Measurements from ENCODE around the gene SGK1.

Gene SGK1

DNA sequence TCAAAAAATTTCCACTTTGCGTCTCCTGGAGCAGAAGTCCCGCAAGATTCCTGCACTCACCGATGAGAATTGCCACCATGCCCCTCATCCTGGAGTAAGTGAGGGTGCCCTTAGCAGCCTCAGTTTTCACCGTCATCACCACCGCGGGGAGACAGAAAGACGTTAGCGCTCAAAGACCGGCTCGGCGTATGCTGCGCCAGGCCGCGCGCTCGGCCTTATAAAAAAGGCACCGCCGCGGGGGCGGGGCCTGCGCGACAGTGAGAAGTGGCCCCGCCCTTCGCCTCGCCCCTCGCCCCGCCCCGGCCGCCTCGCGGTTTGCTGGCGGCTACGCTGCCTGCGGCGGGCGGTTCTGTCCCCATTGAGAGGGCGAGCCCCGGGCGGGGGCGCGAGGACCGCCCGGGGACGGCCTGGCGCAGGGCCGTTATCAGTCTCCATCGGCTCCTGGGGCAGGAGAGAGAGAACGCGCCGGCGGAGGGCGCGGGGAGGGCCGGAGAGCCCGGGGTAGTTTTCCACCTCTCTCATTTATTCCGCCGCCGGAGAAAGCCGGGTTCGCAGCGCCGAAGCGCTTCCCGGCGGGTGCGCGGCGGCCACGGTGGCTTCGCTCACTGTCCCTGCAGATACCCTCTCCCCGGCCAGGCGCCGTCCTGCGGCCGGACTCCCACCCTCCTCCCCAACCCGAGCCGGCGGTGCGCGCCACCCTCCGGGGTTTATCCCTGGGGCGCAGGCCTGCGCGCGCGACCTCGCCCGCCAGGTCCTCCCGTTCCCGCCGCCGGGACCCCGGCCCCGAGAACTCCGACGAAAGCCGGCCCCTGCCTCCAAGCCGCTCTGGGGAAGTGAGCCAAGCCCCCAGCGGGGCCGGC, 143.0 kb downstream of the SGK1 start:
- H3K9me3 Mint-ChIP-seq = no peaks in the 10 kb centered on the region
- H3K4me3 Mint-ChIP-seq = peak overlapping the region; percentile 88 to 95
- peaks cover 68% of the 10 kb centered on the region for H3K4me1 Mint-ChIP-seq
- DNase-seq (peak; percentile 94 to 95), ATAC-seq (peak; percentile 83)
- H3K27me3 Mint-ChIP-seq = no peaks in the 10 kb centered on the region
- H3K27ac Mint-ChIP-seq = peak overlapping the region; percentile 81 to 99

DNA sequence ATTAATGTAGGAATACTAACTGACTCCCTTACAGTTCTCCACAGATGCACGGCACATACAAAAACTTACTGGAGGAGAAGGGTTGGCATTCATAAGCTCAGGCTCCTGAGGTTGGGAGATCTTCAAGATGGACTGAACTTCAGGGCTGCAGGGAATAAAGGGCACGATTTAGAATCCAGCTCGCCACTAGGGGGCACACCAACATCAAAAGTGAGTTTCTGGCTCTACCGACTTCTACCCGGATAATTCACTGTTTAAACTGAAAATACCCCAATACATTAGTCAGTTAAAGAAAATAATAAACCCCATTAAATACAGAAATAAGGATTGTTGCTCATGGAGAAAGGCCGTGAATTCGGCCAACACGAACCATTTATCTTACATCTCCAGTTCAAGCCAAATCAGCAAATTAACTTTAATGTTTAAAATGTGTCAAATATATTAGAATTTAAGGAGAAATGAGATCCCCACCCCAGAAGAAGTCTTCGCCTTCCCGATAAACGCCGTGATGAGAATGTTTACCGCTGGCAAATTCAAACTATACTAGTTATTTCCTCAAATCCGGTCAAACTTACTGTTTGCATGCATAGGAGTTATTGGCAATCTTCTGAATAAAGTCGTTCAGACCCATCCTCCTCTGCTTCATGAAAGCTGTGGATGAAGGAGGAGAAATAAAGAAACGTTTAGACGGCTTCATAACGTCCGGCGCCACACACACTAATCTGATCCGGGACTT, 143.8 kb downstream of the SGK1 start:
- Mint-ChIP-seq H3K4me3 (peak overlapping the region; percentile 88 to 95), H3K27me3 (no peaks in the 10 kb centered on the region), H3K27ac (peak overlapping the region; percentile 81 to 98), H3K9me3 (no peaks in the 10 kb centered on the region), H3K4me1 (peaks cover 67% of the 10 kb centered on the region)
- DNase-seq = peak; percentile 82 to 85
- peak; percentile 18 for ATAC-seq

DNA sequence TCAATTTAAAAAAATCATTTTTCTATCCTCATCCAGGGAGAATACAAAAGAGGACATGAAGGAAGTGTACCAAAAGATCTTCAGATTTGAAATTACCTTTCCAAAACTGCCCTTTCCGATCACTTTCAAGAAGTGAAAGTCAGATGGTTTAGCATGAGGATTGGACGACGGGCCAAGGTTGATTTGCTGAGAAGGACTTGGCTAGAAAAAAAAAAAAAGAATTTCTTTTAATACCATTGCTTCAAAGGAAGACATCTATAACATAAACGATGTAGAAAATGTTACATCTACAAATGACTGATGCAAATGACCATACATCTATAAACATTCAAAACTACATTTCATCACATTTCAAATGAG, 144.6 kb downstream of the SGK1 start:
- peak overlapping the region; percentile 81 to 98 for H3K27ac Mint-ChIP-seq

DNA sequence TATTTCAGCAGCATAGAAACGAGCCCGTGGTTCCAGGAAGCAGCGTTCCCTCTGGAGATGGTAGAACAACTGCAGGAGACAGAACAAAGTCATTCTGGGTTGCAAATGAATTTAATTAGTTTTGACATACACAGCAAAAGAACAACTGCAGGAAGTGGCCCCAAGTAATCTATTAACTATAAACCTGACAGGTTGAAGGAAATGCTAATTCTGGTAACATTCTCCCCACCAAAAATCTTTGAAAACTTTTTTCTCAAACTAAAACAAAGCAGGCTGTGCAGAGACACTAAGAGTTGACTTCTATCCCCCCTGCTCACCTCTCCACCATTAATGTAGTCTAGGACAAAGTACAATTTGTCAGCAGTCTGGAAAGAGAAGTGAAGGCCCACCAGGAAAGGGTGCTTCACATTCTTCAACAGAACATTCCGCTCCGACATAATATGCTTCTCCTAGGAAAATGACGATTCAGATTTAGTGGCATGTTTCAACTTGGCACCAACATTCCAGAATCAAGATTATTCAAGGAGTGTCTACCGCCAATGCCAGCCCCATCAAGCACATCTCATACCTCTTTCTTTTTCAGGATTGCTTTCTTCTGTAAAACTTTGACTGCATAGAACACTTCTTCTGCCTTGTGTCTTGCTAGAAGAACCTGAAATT, 145.1 kb downstream of the SGK1 start:
- ATAC-seq = no peak
- H3K27ac Mint-ChIP-seq = peak overlapping the region; percentile 79 to 98
- peaks cover 74% of the 10 kb centered on the region for H3K4me1 Mint-ChIP-seq
- H3K4me3 Mint-ChIP-seq = peak overlapping the region; percentile 88 to 95
- no peaks in the 10 kb centered on the region for H3K9me3 Mint-ChIP-seq
- no peaks in the 10 kb centered on the region for H3K27me3 Mint-ChIP-seq
- DNase-seq = no peak

More for the DNA sequence above, 144.6 kb downstream of the SGK1 start:
- Mint-ChIP-seq H3K4me1 (peaks cover 70% of the 10 kb centered on the region), H3K27me3 (no peaks in the 10 kb centered on the region), H3K4me3 (peak overlapping the region; percentile 88 to 95), H3K9me3 (no peaks in the 10 kb centered on the region)
- ATAC-seq (no peak), DNase-seq (no peak)

DNA sequence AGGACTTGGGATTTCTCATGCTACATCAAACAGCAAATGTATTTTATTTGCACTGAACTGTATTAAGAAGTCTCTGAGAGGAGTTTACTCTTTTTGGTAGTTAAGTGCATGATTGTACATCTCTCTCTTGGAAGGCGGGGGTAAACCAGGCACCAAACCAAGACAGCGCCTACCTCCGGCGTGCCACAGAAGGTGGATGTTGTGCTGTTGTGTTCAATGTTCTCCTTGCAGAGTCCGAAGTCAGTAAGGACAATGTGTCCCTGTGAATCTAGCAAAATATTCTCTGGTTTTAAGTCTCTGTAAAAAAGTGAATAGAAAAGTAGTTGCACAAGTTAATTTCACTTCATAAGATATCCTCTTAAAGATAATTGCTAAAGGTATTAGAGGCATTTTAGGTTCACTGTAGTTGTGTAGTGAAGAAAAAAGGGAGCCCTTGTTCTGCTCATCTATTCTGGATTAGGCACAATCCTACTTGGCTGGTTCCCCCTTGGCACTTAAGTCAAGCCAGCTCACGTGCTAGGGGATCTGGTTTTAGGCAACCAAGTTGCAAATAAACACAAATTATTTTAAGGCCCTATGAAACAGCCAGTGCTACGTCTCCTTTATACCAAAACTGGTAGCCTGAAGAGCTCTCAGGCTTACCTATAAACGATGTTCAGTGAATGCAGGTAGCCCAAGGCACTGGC, 145.7 kb downstream of the SGK1 start:
- H3K4me1 Mint-ChIP-seq = peaks cover 72% of the 10 kb centered on the region
- ATAC-seq (no peak), DNase-seq (no peak)
- H3K9me3 Mint-ChIP-seq = no peaks in the 10 kb centered on the region
- peak overlapping the region; percentile 79 to 98 for H3K27ac Mint-ChIP-seq
- peak overlapping the region; percentile 88 to 95 for H3K4me3 Mint-ChIP-seq
- no peaks in the 10 kb centered on the region for H3K27me3 Mint-ChIP-seq

DNA sequence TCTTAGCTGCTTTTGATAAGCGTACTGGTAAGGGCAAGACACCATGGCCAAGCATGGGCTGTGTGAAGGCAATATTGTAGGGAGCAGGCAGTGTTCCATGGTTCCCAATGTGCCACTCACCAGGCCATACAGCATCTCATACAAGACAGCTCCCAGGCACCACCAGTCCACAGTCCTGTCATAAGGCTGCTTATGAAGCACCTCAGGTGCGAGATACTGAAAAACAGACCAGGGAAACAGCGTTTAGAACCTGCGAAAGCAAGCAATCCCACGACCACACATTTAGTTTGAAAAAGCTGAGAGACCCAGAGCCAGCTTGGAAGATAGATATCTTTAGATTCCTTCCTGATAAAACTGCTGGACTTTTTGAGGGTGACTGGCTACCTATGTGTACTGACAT, 146.4 kb downstream of the SGK1 start:
- Mint-ChIP-seq H3K27me3 (no peaks in the 10 kb centered on the region), H3K27ac (peak overlapping the region; percentile 42 to 74), H3K9me3 (no peaks in the 10 kb centered on the region), H3K4me1 (peaks cover 65% of the 10 kb centered on the region), H3K4me3 (peak overlapping the region; percentile 88 to 95)
- DNase-seq = no peak
- ATAC-seq = no peak

DNA sequence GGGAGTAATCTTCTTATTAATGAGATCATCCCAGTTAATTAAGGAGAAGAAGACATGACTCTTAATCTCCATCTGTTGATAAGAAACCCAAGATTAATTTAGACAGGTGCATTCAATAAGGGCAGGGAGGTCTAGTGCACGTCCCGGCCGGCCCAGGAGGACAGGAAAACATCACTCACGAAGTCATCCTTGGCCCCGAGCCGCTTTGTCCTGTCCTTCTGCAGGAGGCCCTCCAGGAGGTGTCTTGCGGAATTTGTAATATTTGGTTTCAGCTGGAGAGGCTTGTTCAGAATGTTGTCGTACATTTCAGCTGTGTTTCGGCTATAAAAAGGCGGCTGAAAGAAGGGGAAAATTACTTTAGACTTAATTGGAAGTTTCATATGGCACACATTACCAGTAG, 147.1 kb downstream of the SGK1 start:
- H3K27ac Mint-ChIP-seq = peak overlapping the region in 1 of 2 donors; percentile 7
- H3K9me3 Mint-ChIP-seq = no peaks in the 10 kb centered on the region
- peaks cover 58% of the 10 kb centered on the region for H3K4me1 Mint-ChIP-seq
- H3K27me3 Mint-ChIP-seq = no peaks in the 10 kb centered on the region
- peak overlapping the region; percentile 88 to 95 for H3K4me3 Mint-ChIP-seq
- ATAC-seq (no peak), DNase-seq (no peak)

DNA sequence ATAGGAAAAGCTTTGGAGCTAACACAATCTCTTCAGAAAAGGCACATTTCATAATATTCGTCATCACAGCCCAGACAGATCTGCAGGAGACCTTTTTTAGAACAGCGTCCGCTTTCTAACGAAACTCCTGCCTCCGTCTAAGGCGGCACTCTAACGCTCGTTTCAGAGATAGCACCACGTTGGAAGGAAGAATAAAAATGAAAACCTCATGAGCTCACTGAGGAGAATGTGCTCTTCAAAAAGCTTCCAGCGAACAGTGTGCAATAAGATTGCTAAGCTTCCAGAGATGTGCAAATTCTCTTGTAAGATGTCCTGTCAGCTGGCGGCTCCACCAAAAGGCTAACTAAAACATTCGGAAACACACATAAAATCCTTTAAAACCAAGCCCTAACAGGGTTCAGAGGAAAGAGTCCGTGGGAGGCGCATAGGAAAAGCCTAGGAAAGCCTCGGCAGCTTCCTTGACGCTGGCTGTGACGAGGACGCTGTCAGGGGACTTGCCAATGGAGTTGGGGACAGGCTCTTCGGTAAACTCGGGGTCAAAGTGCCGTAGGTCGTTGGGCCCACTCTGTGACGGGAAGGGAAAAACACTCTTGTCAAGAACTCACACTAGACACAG, 147.9 kb downstream of the SGK1 start:
- Mint-ChIP-seq H3K27me3 (no peaks in the 10 kb centered on the region), H3K4me1 (peaks cover 54% of the 10 kb centered on the region), H3K4me3 (peak overlapping the region; percentile 28 to 88), H3K9me3 (no peaks in the 10 kb centered on the region), H3K27ac (peak overlapping the region in 1 of 2 donors; percentile 67)
- ATAC-seq (no peak), DNase-seq (no peak)

DNA sequence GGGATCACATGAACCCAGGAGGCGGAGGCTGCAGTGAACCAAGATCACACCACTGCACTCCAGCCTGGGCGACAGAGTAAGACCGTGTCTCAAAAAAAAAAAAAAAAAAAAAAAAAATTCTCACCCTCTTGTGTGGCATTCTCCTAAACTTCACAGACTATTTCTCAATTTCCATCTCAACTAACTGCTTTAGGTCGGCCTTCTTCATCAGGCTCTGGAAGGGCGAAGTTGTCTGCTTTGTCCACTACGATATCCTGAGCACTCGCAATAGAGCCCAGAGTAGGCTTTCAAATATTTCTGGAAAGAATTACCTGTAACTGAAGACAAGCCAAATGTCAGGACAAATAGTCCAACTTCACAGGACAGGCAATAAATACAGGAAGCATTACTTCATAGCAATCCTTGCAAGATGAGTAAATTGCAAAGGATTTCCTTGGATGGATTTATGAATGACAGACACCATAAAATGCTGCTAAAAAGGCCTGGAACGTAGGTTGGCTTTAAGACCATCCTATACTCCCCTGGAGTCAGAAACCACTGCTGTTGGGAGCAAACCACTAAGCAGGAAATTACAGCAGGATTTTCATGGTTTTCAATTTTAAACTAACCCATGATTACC, 149.2 kb downstream of the SGK1 start:
- Mint-ChIP-seq H3K27ac (no peak overlapping the region), H3K27me3 (no peaks in the 10 kb centered on the region), H3K4me1 (peaks cover 54% of the 10 kb centered on the region), H3K9me3 (no peaks in the 10 kb centered on the region), H3K4me3 (peak overlapping the region in 1 of 2 donors; percentile 21)
- ATAC-seq (no peak), DNase-seq (no peak)

DNA sequence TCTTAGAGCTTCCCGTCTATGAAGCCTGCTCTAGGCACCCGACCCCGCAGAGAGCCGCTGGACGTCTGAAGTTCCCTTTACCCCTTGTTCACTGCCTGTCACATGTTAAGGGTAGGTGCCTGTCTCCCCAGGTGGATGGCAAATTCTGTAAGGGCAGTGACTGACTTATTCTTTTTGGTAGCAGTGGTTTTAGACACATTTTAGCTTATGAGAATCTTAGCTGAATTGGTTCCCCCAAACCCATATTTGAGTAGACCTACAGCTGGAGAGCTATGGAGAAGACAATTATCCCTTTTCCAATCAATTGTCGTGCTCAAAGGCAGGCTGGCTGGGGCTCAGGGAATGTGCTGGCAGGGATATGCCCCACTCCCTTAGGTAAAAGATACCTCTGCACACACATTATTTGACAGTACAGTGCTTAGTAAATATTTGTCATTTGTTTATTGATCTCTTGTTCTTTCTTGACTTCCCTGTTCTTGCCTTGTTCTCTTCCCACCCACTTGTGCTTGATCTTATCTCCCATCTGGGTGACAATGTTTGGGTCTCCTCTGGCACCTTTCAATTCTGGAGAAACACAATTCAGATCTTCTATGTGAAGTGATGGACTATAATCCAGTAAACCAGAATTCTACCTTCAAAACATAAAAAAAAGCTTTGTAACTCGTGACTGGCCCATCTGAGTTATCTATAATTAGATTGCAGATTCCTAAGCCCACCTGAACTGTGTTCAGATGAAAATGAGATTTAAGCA, 151.2 kb downstream of the SGK1 start:
- Mint-ChIP-seq H3K4me3 (no peak overlapping the region), H3K27ac (no peak overlapping the region), H3K9me3 (no peaks in the 10 kb centered on the region), H3K27me3 (no peaks in the 10 kb centered on the region), H3K4me1 (peaks cover 39% of the 10 kb centered on the region)
- ATAC-seq (no peak), DNase-seq (no peak)

DNA sequence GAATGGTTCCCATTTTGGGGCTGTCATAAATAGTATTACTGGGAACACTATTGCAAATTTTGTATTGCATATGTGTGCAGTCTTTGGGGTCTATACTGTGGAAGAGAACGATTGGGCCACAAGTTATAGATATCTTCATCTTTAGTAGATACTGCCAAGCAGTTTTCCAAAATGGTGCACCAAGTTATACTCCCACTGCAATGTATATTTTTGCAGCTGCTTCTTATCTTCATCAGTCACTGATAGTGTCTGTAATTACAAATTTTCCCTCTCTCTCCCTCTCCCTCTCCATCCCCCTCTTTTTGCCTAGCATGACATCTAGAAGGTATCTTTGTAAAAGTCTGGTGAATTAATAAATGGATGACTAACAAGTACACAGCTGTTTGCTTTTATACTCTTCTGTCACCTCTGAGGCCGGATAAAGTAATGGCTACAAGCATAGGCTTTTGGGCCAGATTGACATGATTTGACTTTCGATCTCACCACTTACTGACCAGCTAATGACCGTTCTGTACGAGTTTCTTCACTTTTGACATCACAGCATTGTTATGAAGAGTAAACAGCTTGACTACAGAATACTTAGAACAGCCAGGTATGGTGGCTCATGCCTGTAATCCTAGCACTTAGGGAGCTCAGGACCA, 152.2 kb downstream of the SGK1 start:
- H3K4me1 Mint-ChIP-seq = peaks cover 35% of the 10 kb centered on the region
- no peak overlapping the region for H3K27ac Mint-ChIP-seq
- no peaks in the 10 kb centered on the region for H3K9me3 Mint-ChIP-seq
- DNase-seq = no peak
- ATAC-seq = no peak
- H3K27me3 Mint-ChIP-seq = no peaks in the 10 kb centered on the region
- no peak overlapping the region for H3K4me3 Mint-ChIP-seq

DNA sequence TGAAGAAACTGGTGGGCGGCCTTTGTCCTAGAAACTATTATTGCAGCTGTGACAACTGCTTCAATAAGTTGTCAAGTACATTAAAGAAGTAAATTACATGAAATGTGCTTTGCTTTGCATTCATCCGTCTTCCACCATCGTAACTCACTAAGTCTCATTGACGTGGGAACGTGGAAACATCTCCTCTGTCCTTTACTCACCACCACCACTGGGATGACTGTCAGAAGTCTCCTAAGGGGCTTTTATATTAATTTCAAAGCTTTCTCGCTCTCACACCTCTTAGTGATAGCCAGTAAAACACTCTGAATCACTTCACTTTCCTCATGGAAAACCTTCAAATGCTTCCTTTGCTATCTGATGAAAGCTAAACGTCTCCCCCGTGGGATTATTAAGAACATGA, 153.6 kb downstream of the SGK1 start:
- Mint-ChIP-seq H3K4me1 (peaks cover 22% of the 10 kb centered on the region), H3K27ac (no peak overlapping the region), H3K9me3 (no peaks in the 10 kb centered on the region), H3K27me3 (no peaks in the 10 kb centered on the region), H3K4me3 (no peak overlapping the region)
- no peak for ATAC-seq
- DNase-seq = no peak

DNA sequence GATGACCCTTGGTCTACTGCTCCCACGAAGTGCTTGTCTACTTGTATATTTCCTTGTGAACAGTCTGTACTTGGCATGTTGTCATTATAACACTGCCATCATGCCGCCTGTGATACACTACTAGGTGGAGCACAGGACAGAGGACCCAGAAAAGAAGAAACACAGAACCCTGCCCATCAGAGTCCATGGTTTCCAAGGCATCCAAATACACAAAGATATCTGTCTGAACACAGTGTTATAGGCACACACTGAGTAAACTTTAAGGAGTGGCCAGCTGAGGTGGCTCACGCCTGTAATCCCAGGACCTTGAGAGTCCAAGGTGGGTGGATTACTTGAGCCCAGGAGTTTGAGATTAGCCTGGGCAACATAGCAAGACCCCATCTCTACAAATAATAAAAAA, 155.0 kb downstream of the SGK1 start:
- Mint-ChIP-seq H3K4me1 (peaks cover 12% of the 10 kb centered on the region), H3K4me3 (no peak overlapping the region), H3K9me3 (no peaks in the 10 kb centered on the region), H3K27me3 (no peaks in the 10 kb centered on the region), H3K27ac (no peak overlapping the region)
- ATAC-seq = no peak
- DNase-seq = no peak

DNA sequence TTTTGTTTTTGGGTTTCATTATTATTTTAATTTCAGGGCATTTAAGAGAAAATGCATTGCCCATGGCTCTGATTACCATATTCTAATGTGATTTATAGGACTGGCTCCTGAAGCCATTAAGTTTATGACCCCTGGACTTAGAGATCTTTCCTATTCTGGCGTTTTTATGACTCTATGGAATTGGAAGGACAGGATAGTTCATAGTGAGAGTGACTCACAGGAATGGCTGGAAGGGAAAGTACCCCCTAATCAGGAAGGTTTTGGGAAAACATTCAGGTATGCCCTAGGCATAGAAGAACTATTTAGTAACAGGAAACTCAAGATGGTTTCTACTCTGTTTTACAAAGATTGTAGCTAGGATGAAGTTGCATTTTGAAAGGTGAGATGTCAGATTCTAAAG, 156.9 kb downstream of the SGK1 start:
- Mint-ChIP-seq H3K4me3 (no peak overlapping the region), H3K9me3 (no peaks in the 10 kb centered on the region), H3K4me1 (peaks cover 6% of the 10 kb centered on the region), H3K27me3 (no peaks in the 10 kb centered on the region), H3K27ac (no peak overlapping the region)
- ATAC-seq (no peak), DNase-seq (no peak)
